WTC11 (cell line): ENCODE measurements around the gene ATP6V1G2. TPM values are rescaled to one million over a fixed set of nuclear protein-coding genes. Genes with fewer than 3 reads are reported as not detected.

Experiments used
- ATAC-seq: fragments of 200-7000 bp; cut with Tn5 transposase; 2 replicates; pipeline ENCODE4 v1.10.0; 2021; ENCODE audit warnings: mild to moderate bottlenecking, moderate library complexity
- CTCF ChIA-PET: fragments of 300-600 bp; sonication (Branson Sonifier 250); formaldehyde crosslinking; loops from one replicate; lab custom pipeline; 2021; ENCODE audit warnings: antibody characterized with exemption; lab: Charles Lee
- POLR2A ChIA-PET: fragments of 350-600 bp; sonication (Branson Sonifier 250); formaldehyde crosslinking; loops from one replicate; lab custom pipeline; 2021; ENCODE audit warnings: antibody characterized with exemption; lab: Charles Lee
- DNase-seq: peaks from one replicate; pipeline ENCODE4 v3.0.0; 2021; ENCODE audit warnings: low spot score
- H3K27ac Mint-ChIP-seq: 2 replicates; pipeline ENCODE4 v1.8.0; 2021; ENCODE audit warnings: mixed read lengths
- H3K27me3 Mint-ChIP-seq: 2 replicates; pipeline ENCODE4 v1.8.0; 2021; ENCODE audit warnings: low read depth, mild to moderate bottlenecking, moderate library complexity, mixed read lengths
- H3K36me3 Mint-ChIP-seq: 2 replicates; pipeline ENCODE4 v1.8.0; 2021; ENCODE audit warnings: mixed read lengths
- H3K4me1 Mint-ChIP-seq: 2 replicates; pipeline ENCODE4 v1.8.0; 2022; ENCODE audit warnings: mixed read lengths
- H3K4me3 Mint-ChIP-seq: 2 replicates; pipeline ENCODE4 v1.8.0; 2021; ENCODE audit warnings: mild to moderate bottlenecking, moderate library complexity, mixed read lengths
- H3K9me3 Mint-ChIP-seq: 2 replicates; pipeline ENCODE4 v1.8.0; 2021; ENCODE audit warnings: mixed read lengths
- CBFB ChIP-seq: sonication (generic); formaldehyde crosslinking; IDR thresholded peaks from 2 replicates; pipeline ENCODE4 v1.8.1; 2022; ENCODE audit warnings: mild to moderate bottlenecking, low read depth, missing genetic modification reagents
- EMX1 ChIP-seq: fragments of 250-450 bp; sonication (Bioruptor Pico); IDR thresholded peaks from 2 replicates; pipeline ENCODE4 v1.8.0; 2021; ENCODE audit warnings: mild to moderate bottlenecking
- FOXP4 ChIP-seq: sonication (generic); formaldehyde crosslinking; IDR thresholded peaks from 2 replicates; pipeline ENCODE4 v1.8.0; 2022; ENCODE audit warnings: mild to moderate bottlenecking, missing genetic modification reagents
- HMGXB4 ChIP-seq: sonication (generic); formaldehyde crosslinking; IDR thresholded peaks from 2 replicates; pipeline ENCODE4 v1.8.1; 2023; ENCODE audit warnings: mild to moderate bottlenecking, moderate library complexity, missing genetic modification reagents
- MYBL2 ChIP-seq: sonication (generic); formaldehyde crosslinking; IDR thresholded peaks from 2 replicates; pipeline ENCODE4 v1.8.1; 2023; ENCODE audit warnings: mild to moderate bottlenecking, moderate library complexity, missing genetic modification reagents
- NFATC4 ChIP-seq: fragments of 250-450 bp; sonication (Bioruptor Pico); IDR thresholded peaks from 2 replicates; pipeline ENCODE4 v1.9.0; 2021; ENCODE audit warnings: mild to moderate bottlenecking
- TP53 ChIP-seq: sonication (generic); formaldehyde crosslinking; IDR thresholded peaks from 2 replicates; pipeline ENCODE4 v1.8.1; 2023; ENCODE audit warnings: mild to moderate bottlenecking, missing genetic modification reagents
- USF2 ChIP-seq: sonication (generic); formaldehyde crosslinking; IDR thresholded peaks from 2 replicates; pipeline ENCODE4 v1.8.1; 2023; ENCODE audit warnings: mild to moderate bottlenecking, missing genetic modification reagents, moderate library complexity
- ZNF138 ChIP-seq: sonication (generic); formaldehyde crosslinking; conservative IDR thresholded peaks from 2 replicates; pipeline ENCODE4 v1.8.1; 2022; ENCODE audit warnings: mild to moderate bottlenecking, moderate library complexity, missing genetic modification reagents
- ZNF263 ChIP-seq: sonication (generic); formaldehyde crosslinking; IDR thresholded peaks from 2 replicates; pipeline ENCODE4 v1.8.1; 2022; ENCODE audit warnings: low read depth, mild to moderate bottlenecking, moderate library complexity, missing genetic modification reagents
- ZNF396 ChIP-seq: fragments of 250-450 bp; sonication (Bioruptor Pico); IDR thresholded peaks from 2 replicates; pipeline ENCODE4 v1.8.0; 2021; ENCODE audit warnings: mild to moderate bottlenecking, moderate library complexity, borderline replicate concordance
- ZNF423 ChIP-seq: fragments of 250-450 bp; sonication (Bioruptor Pico); IDR thresholded peaks from 2 replicates; pipeline ENCODE4 v2.1.2; 2022; ENCODE audit warnings: mild to moderate bottlenecking, moderate library complexity
- total RNA-seq: library from RNA; stranded (reverse); gene quantifications from 3 replicates; pipeline ENCODE4 v1.2.3, GENCODE V29; 2021

The ATP6V1G2 gene
- total RNA-seq, 1 experiment from 2014 or later: 4.0 TPM

- no peak overlapping the region for H3K27ac Mint-ChIP-seq
- no peak for DNase-seq
- ChIA-PET CTCF (interaction anchor here (1.1 to 3.8 kb wide), 5 partner anchors 13 to 30 kb away, joined by 3 to 36 read pairs (median 6); partner anchors contain the start of genes ATP6V1G2, LST1 and LTB), POLR2A (interaction anchor here (1.0 kb wide), 1 partner anchor 22 kb away, joined by 5 read pairs; the partner anchor contains the start of genes ATP6V1G2 and NFKBIL1)
- ATAC-seq: no peak
- no peaks in the 10 kb centered on the region for H3K9me3 Mint-ChIP-seq
- H3K36me3 Mint-ChIP-seq: no peaks in the 10 kb centered on the region
- H3K4me1 Mint-ChIP-seq: peaks cover 8% of the 10 kb centered on the region
- no peak overlapping the region for H3K4me3 Mint-ChIP-seq
- TF ChIP-seq ZNF138 (CRISPR knock-in tag) (no peak), EMX1 (no peak), HMGXB4 (CRISPR knock-in tag) (no peak), FOXP4 (CRISPR knock-in tag) (no peak), NFATC4 (no peak)
- peaks cover 5% of the 10 kb centered on the region for H3K27me3 Mint-ChIP-seq
These were observed 22.1 kb upstream of the ATP6V1G2 start for GRCh38 chr6:31568537-31568961.

DNA sequence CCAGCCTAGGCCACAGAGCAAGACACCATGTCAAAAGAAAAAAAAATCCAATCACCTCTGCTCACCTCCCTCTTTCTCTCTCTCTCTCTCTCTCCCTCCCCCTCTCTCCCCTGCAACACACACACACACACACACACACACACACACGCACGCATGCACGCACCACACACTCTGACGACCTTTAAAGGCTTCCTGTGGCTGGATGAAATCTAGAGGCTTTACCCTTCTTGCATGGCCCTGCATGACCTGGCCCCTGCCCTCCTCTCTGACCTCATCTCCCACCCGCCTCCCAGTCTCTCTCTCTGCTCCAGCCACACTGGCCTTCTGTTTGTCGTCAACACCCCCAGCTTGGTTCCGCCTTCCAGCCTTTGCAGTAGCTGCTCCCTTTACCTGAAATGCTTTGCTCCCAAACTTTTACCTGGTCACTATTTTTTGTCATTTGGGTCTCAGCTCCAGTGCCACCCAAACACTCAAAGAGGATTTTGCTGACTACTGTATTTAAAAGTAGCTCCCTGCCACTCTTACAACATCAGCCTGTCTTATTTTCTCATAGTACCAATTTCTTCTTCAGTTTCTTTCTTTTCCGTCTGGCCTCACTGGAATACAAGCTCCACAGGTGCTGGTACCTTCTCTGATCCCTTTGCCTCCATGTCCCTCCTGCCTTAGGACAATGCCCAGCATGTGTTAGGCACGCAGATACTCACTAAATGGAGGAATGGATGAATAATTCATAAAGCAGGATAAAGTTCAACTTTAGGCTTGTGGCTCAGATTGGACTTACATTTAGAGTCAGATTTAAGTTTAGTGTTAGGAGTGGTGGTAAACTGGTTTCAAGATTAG lies 21.3 kb upstream of the ATP6V1G2 start:
- peaks cover under 1% of the 10 kb centered on the region; the same call in 1 of the 2 replicates for H3K27me3 Mint-ChIP-seq
- DNase-seq: no peak
- CTCF ChIA-PET: interaction anchor here (1.1 to 3.8 kb wide), 5 partner anchors 13 to 30 kb away, joined by 3 to 36 read pairs (median 4); partner anchors contain the start of genes ATP6V1G2, LST1, LTB and NCR3

GRCh38 chr6:31560697-31561058 lies 14.3 kb upstream of the ATP6V1G2 start:
- Mint-ChIP-seq H3K9me3 (no peaks in the 10 kb centered on the region), H3K36me3 (peaks cover 15% of the 10 kb centered on the region), H3K4me3 (no peak overlapping the region), H3K4me1 (peaks cover 9% of the 10 kb centered on the region), H3K27ac (peak overlapping the region; percentile 32; the same call in 1 of the 2 replicates), H3K27me3 (no peaks in the 10 kb centered on the region; the same call in 1 of the 2 replicates)
- no peak for DNase-seq
- CTCF ChIA-PET: interaction anchor here (0.9 kb wide), 1 partner anchor 10 kb away, joined by 3 read pairs; no protein-coding TSS in a partner anchor
- POLR2A ChIA-PET: no interaction called here
- no peak for TF ChIP-seq ZNF423
- ATAC-seq: no peak

More for the DNA sequence above, 21.3 kb upstream of the ATP6V1G2 start:
- H3K36me3 Mint-ChIP-seq: no peaks in the 10 kb centered on the region
- peaks cover 7% of the 10 kb centered on the region for H3K4me1 Mint-ChIP-seq
- POLR2A ChIA-PET: interaction anchor here (1.0 kb wide), 1 partner anchor 21 kb away, joined by 5 read pairs; the partner anchor contains the start of genes ATP6V1G2 and NFKBIL1
- ATAC-seq: peak; percentile 80
- no peak overlapping the region for H3K4me3 Mint-ChIP-seq
- peak overlapping the region; percentile 42 for H3K27ac Mint-ChIP-seq
- TF ChIP-seq ZNF423: no peak
- no peak for TF ChIP-seq CBFB (CRISPR knock-in tag)
- no peak for TF ChIP-seq USF2
- no peak for TF ChIP-seq ZNF396 (CRISPR knock-in tag)
- no peak for TF ChIP-seq TP53 (CRISPR knock-in tag)
- TF ChIP-seq ZNF263: no peak
- no peak for TF ChIP-seq MYBL2 (CRISPR knock-in tag)
- H3K9me3 Mint-ChIP-seq: no peaks in the 10 kb centered on the region
